NCI-H1436 treated with DMSO at 0.1 percent for 48 hours (cell line): ENCODE measurements around the gene NPNT.
"Not testable (repeated sequence)": the region's sequence is repeated elsewhere in the genome, so short reads cannot be mapped to it uniquely, and the experiment has no call there.

ENCODE experiments used
- DNase-seq: peaks from one replicate; lab custom pipeline; 2025; lab: John Stamatoyannopoulos, UW

NPNT gene

DNA sequence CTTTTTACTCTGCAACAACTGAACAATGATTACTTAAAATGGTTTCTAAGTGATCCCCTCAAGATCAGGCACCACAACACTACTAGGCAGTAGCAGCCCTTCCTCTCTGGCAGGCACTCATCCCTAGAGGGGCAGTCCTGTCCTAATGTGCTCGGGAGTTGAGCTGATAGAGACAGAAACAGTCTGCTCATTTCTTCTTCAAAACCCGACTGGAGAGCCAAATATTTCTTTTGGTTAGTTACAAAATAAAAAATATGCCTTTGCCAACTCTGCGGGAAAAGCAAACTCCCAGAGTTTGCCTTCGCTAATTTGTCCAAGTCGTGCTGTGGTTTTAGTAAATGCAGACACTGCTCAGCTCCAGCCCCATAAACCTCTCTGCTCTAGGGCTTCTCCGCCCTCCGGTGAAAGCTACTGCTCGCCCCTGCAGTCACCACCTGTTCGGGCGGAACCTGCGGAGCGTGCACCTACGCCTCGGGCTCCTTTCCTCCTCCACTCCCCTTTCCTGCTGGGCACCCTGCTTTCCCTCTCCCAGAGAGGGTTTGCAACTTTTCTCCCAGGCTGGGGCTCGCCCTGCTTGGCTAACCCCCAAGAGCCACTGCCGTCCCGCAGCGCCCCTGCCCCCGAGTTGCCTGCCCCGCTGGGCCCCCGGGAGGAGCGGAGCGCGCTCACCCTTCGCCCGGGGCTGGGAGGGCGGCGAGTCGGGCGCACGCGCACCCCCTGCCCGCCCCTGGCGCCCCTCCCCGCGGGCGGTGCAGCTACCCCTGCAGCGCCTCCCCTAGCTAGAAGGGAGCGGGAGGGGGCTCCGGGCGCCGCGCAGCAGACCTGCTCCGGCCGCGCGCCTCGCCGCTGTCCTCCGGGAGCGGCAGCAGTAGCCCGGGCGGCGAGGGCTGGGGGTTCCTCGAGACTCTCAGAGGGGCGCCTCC lies at the start of gene NPNT:
TSS of gene NPNT (plus strand) at position 812 of the 923 bp plus-strand sequence. CDS start 182 bp downstream, outside the sequence.
- DNase-seq: no peak

GRCh38 chr4:105845559-105845958 lies 49.7 kb upstream of the NPNT start:
- no peak for DNase-seq

- DNase-seq: not testable (repeated sequence)
Measured at GRCh38 chr4:105848359-105848758, 46.9 kb upstream of the NPNT start.

- no peak for DNase-seq
Measured at GRCh38 chr4:105851196-105851595, 44.1 kb upstream of the NPNT start.

DNA sequence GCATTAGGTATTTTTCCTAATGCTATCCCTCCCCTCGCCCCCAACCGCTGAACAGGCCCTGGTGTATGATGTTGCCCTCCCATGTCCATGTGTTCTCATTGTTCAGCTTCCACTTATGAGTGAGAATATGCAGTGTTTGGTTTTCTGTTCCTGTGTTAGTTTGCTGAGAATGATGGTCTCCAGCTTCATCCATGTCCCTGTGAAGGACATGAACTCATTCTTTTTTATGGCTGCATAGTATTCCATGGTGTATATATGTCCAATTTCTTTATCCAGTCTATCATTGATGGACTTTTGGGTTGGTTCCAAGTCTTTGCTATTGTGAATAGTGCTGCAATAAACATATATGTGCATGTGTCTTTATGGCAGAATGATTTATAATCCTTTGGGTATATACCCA lies 43.0 kb upstream of the NPNT start:
- DNase-seq: not testable (repeated sequence)

DNA sequence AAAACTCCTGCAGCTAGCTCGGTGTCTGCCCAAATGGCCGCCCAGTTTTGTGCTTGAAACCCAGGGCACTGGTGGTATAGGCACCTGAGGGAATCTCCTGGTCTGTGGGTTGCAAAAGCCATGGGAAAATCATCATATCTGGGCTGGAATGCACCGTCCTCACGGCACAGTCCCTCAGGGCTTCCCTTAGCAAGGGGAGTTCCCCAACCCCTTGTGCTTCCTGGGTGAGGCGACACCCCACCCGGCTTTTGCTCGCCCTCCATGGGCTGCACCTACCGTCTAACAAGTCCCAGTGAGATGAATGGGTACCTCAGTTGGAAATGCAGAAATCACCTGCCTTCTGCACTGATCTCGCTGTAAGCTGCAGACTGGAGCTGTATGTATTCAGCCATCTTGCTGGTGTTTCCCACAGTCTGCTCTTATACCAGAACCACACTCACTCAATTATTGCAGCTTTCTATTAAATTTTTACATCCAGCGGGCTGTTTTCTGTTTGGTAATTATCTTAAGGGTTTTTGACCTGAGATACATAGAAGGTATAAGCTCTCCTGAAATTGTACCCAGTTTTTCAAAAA lies 36.7 kb upstream of the NPNT start:
- no peak for DNase-seq

GRCh38 chr4:105859233-105859632 lies 36.0 kb upstream of the NPNT start:
- DNase-seq: no peak

DNA sequence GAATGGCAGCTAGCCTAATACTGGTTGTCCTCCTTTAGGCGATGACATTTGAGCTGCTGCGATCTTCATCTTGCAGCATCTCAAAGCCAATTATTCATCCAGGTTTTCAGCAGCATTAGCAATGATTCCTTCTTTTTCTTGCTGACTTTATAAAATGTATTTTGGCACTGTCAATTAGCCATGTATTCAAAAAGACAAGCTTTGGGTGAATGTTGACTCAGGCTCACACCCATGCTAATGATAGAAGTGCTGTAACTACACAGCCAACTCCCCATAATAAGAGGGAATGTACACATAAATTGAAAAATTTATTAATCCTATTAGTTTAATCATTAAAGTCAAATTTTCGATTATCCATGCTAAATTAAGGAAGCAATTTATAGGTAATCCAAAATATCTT lies 24.3 kb upstream of the NPNT start:
- DNase-seq: no peak

DNA sequence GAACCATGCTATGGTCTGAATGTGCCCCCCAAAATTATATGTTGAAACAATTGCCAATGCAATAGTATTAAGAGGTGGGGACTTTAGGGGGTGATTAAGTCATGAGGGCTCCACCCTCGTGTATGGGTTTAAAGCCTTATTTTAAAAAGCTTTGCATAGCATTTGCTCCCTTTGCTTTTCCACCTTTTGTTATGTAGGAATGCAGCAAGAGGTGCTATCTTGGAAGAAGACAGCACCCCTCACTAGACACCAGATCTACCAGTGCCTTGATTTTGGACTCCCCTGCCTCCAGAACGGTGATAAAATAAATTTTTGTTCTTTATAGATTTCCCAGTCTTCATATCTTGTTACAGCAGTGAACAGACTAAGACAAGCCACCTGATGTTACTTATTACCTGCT lies 23.3 kb upstream of the NPNT start:
- no peak for DNase-seq

DNA sequence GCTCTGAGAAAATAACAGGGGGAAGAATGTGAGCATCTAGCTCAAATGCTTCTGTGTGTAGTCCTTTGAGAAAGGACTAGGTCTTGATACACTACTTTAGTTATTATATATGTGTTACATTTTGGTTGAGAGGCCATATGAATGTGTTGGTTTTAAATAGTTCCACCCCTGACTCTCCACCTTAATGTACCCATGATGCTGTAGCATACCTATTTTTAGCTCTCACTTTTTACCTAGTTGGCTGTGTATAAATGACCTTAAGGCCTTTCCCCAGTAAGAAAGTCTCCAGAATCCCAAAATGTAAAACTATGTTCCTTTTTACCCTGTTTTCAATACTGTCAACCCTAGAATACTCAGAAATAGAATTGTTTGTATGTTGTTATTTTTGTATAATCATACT lies 20.0 kb upstream of the NPNT start:
- no peak for DNase-seq

GRCh38 chr4:105878668-105879067 lies 16.6 kb upstream of the NPNT start:
- DNase-seq: no peak

GRCh38 chr4:105887508-105887907 lies 7.8 kb upstream of the NPNT start:
- no peak for DNase-seq

DNA sequence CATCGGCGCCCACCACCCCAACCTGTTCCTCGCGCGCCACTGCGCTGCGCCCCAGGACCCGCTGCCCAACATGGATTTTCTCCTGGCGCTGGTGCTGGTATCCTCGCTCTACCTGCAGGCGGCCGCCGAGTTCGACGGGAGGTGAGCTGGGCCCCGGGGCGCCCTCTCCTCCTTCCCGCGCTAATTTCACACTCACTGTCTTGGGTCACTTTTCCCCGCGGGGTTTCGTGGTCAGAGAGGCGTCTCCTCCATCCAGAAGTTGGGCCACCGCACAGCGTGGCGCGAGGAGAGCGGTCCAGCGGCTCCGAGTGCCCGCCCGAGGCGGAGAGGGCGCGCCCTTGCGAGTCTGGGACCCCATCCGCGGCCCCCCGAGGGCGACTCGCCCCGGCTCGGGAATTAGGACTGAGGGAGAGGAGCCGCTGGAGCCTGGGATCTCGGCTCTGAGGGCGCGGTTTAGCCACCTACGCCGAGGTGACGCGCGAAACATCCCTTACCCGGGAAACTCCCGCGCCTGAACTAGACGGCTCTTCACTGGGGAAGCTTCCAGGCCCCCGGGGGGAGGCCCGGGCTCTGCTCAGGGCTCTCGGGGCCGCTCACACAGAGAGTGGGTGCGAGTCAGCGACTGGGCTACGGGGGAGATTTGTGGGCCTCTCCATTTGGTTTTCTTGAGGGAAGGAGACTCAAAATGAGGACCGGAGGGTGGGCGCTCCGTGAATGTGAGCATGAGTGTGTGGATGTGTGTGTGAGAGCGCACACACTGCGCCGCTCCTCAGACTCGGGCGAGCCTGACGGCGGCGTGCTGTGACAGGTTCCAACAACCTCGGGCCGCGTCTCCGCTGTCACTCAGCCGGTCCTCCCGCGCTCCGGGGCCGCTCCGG lies 551 bp downstream of the NPNT start:
- no peak for DNase-seq

DNA sequence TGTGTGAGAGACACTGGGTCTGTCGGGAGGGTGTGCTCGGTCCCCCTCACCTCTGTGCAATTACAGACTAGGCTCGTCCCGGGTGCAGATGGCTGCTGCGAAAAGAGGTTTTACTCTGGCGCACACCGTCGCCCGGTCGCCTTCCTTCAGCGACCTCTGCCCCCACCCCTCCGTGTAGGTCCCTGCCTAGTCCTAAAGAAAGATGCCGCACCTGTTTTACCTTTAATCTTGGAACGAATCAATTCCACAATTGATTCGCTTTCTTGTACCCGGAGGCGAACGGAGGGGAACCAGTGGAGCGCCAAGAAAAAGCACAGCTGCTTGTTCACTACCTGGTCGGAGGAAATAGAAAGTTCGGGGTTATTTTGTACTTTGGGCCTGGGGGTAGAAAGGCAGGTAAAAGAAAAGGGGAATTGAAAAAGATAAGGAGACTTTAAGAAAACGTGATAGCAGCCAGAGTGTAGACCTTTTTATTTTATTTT lies 1.2 kb downstream of the NPNT start:
- no peak for DNase-seq

DNA sequence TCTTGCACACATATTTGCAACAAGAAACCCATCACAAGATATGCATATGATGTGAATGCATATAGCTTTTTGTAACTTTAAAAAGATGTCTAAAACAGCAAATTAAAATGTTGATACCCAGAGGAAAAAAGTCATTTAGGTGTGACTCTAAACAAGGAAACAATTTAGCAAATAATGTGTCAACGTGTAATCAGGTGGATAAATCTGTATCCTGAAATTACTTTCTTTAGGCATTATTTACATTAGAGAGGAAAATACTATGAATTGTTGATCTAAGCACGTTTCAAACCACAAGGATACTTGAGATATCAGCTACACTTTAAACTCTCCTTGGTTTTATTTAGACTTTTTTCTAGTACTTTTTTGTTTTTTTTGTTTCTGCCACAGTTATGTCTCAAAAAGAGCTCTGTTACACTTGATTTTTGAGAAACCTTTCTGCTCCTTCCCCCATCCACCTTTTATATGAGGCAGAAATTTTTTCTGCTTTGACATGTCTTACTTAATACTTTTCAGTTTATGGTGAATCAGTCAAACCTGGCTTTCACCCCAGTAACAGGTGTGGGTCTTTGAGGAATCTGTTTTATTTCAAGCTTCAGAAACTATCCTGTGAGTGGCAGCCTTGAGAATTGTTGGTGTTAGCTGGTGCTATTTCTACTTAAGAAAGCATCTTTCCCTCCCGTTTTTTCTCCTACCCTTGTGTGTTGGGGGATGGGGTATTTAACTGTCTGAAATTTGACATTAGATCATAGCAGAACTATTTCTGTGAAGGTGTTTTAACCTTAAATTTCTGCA lies 1.9 kb downstream of the NPNT start:
- DNase-seq: no peak

GRCh38 chr4:105900541-105900940 lies 5.3 kb downstream of the NPNT start:
- DNase-seq: no peak

DNA sequence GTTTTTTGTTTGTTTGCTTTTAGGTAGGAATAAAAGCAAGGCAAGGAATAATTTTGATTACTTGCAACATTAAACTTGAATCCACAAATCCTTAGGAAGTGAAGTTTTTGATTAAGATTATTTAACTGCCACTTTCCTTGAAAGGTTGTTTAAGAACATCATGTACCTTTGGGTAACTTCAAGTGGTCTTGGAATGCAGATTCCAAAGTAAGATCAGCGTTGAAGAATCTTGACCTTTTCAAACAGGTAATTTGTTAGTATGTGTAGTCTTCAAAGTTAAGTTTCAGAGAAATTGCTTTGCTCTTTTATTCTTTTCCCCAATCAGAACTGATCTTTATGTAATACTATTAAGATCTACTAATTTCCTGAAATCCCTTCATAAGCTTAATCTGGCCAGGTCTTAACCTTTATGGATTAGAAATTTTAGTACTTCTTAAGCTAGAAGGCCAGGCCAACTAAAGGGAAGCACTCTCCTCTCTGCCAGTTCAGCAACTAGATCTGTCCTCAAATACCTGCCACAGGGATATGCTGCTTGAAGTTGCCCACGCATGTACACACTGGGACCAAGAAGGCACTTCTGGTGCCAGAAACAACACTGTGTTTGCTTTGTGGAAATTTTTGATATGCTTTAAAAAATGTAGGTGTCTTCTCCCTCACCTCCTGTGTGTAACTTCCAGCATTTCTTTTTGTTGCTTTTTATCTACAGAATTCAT lies 7.4 kb downstream of the NPNT start:
- no peak for DNase-seq

GRCh38 chr4:105909787-105910281 lies 14.6 kb downstream of the NPNT start:
- DNase-seq: no peak

GRCh38 chr4:105911426-105911825 lies 16.2 kb downstream of the NPNT start:
- DNase-seq: no peak

DNA sequence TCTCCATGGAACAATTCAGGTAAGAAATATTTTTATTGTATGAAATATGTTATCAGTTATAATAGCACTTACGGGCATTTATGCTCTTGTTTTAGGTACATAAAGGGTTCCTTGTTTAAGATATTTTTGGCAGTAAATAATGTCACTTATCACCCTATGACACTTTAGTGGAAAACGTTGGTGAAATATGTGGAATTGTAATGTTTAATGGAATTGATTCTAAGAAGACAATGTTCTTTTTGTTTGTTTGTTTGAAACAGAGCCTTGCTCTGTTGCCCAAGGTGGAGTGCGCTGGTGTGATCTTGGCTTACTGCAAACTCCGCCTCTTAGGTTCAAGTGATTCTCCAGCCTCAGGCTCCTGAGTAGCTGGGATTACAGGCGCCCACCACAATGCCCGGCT lies 17.4 kb downstream of the NPNT start:
- DNase-seq: no peak
